Hematopoietic multipotent progenitor cell (in vitro differentiated cells): Measurements from ENCODE around the gene RALGDS. TPM values are rescaled to one million over a fixed set of nuclear protein-coding genes. Genes with fewer than 3 reads are reported as not detected.

Source experiments
- DNase-seq, 3 donors: peaks; one replicate each; pipeline ENCODE4 v3.0.0-alpha.2; 2011 to 2015; ENCODE audit warnings: low read depth in 2 of 3, low spot score in 2 of 3
- total RNA-seq: library from RNA; depleted of rRNA; stranded (reverse); fragments of >200 nt; gene quantifications from one replicate; pipeline ENCODE4 v1.2.3, GENCODE V29; 2012

RALGDS gene
- total RNA-seq, 1 donor, result 139 TPM

GRCh38 chr9:133108794-133109641, 12.0 kb downstream of the RALGDS start:
- no peak for DNase-seq

- DNase-seq, result no peak
These were observed 12.9 kb downstream of the RALGDS start for GRCh38 chr9:133107961-133108793.

- DNase-seq, result no peak
These were observed 13.8 kb downstream of the RALGDS start for GRCh38 chr9:133107245-133107722.

- no peak for DNase-seq
These were observed 14.4 kb downstream of the RALGDS start for GRCh38 chr9:133106511-133107244.

- no peak for DNase-seq
These were observed 15.6 kb downstream of the RALGDS start for GRCh38 chr9:133105461-133105770.

- DNase-seq, result no peak
These were observed 16.2 kb downstream of the RALGDS start for GRCh38 chr9:133104718-133105460.

GRCh38 chr9:133103987-133104505, 17.0 kb downstream of the RALGDS start:
- no peak for DNase-seq

GRCh38 chr9:133103183-133103986, 17.7 kb downstream of the RALGDS start:
- peak in 2 of 3 donors; percentile 46 to 54 for DNase-seq

GRCh38 chr9:133102190-133103021, 18.6 kb downstream of the RALGDS start:
- no peak for DNase-seq

GRCh38 chr9:133101356-133102189, 19.5 kb downstream of the RALGDS start:
- DNase-seq, result no peak

GRCh38 chr9:133100506-133101355, 20.3 kb downstream of the RALGDS start:
- DNase-seq, result no peak

- DNase-seq, result no peak
These were observed 21.1 kb downstream of the RALGDS start for GRCh38 chr9:133099726-133100505.

GRCh38 chr9:133098871-133099270, 22.2 kb downstream of the RALGDS start:
- no peak for DNase-seq

- no peak for DNase-seq
These were observed 22.8 kb downstream of the RALGDS start for GRCh38 chr9:133098104-133098754.

GRCh38 chr9:133094842-133095393, 26.1 kb downstream of the RALGDS start:
- no peak for DNase-seq
